HG03432 (cell line): ENCODE measurements around the gene WDR31.

Source experiments
- ATAC-seq: cut with Tn5 transposase; IDR thresholded peaks from one replicate; pipeline ENCODE4 v1.9.1; 2021; ENCODE audit warnings: mild to moderate bottlenecking, moderate library complexity; ENCODE audit not compliant: unreplicated experiment

Gene WDR31

GRCh38 chr9:113343732-113344231 is 3.7 kb upstream of the WDR31 start:
- ATAC-seq = no peak

GRCh38 chr9:113341712-113342410 is 1.8 kb upstream of the WDR31 start:
- ATAC-seq = no peak

GRCh38 chr9:113337714-113338113 is 2.4 kb downstream of the WDR31 start:
- ATAC-seq = no peak

GRCh38 chr9:113331780-113332179 is 8.3 kb downstream of the WDR31 start:
- ATAC-seq = no peak

GRCh38 chr9:113328045-113328782 is 11.9 kb downstream of the WDR31 start:
- ATAC-seq = no peak

GRCh38 chr9:113326230-113326629 is 13.8 kb downstream of the WDR31 start:
- no peak for ATAC-seq

GRCh38 chr9:113322671-113323070 is 17.4 kb downstream of the WDR31 start:
- no peak for ATAC-seq

GRCh38 chr9:113320051-113320450 is 20.0 kb downstream of the WDR31 start:
- no peak for ATAC-seq

- ATAC-seq = no peak
Measured at GRCh38 chr9:113319054-113319453, 21.0 kb downstream of the WDR31 start.

- ATAC-seq = no peak
Measured at GRCh38 chr9:113317777-113318176, 22.3 kb downstream of the WDR31 start.

GRCh38 chr9:113316030-113316429 is 24.0 kb downstream of the WDR31 start:
- ATAC-seq = no peak

GRCh38 chr9:113315231-113315630 is 24.8 kb downstream of the WDR31 start:
- no peak for ATAC-seq

GRCh38 chr9:113313261-113313660 is 26.8 kb downstream of the WDR31 start:
- no peak for ATAC-seq

- no peak for ATAC-seq
Measured at GRCh38 chr9:113311961-113312360, 28.1 kb downstream of the WDR31 start.

GRCh38 chr9:113310538-113310937 is 29.5 kb downstream of the WDR31 start:
- no peak for ATAC-seq

GRCh38 chr9:113309204-113309813 is 30.8 kb downstream of the WDR31 start:
- ATAC-seq = no peak

GRCh38 chr9:113307396-113307975 is 32.6 kb downstream of the WDR31 start:
- ATAC-seq = no peak

GRCh38 chr9:113306566-113306965 is 33.5 kb downstream of the WDR31 start:
- ATAC-seq = no peak

- no peak for ATAC-seq
Measured at GRCh38 chr9:113302792-113303418, 37.2 kb downstream of the WDR31 start, which contains the start of gene RNF183. TSS of gene RNF183 (minus strand) at chr9:113303376. CDS start at chr9:113298184, 5,192 bp downstream.

- no peak for ATAC-seq
Measured at GRCh38 chr9:113301548-113301947, 38.5 kb downstream of the WDR31 start.

GRCh38 chr9:113299800-113300292 is 40.2 kb downstream of the WDR31 start:
- ATAC-seq = no peak
